AG09319 (cell line): ENCODE results near the gene CACNA1S.

Experiments used
- DNase-seq: peaks from one replicate; pipeline ENCODE4 v3.0.0-alpha.2; 2010; ENCODE audit warnings: low read depth; ENCODE audit errors: extremely low read depth
- TF ChIP-seq, protein P1 (sequence below): IDR thresholded peaks from 2 replicates; pipeline ENCODE4 v1.5.1; 2011; ENCODE audit warnings: low read depth, mild to moderate bottlenecking, inconsistent platforms, low read length, moderate library complexity

Gene CACNA1S

GRCh38 chr1:201023517-201023902 lies 88.7 kb downstream of the CACNA1S start, which contains the start of gene KIF21B:
KIF21B (minus strand) TSS chr1:201023714; CDS start chr1:201023383, 331 bp downstream.
- TF ChIP-seq, protein P1, sequence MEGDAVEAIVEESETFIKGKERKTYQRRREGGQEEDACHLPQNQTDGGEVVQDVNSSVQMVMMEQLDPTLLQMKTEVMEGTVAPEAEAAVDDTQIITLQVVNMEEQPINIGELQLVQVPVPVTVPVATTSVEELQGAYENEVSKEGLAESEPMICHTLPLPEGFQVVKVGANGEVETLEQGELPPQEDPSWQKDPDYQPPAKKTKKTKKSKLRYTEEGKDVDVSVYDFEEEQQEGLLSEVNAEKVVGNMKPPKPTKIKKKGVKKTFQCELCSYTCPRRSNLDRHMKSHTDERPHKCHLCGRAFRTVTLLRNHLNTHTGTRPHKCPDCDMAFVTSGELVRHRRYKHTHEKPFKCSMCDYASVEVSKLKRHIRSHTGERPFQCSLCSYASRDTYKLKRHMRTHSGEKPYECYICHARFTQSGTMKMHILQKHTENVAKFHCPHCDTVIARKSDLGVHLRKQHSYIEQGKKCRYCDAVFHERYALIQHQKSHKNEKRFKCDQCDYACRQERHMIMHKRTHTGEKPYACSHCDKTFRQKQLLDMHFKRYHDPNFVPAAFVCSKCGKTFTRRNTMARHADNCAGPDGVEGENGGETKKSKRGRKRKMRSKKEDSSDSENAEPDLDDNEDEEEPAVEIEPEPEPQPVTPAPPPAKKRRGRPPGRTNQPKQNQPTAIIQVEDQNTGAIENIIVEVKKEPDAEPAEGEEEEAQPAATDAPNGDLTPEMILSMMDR = no peak

GRCh38 chr1:201022820-201023516 lies 89.3 kb downstream of the CACNA1S start:
- TF ChIP-seq, protein P1 = no peak
- no peak for DNase-seq

More at GRCh38 chr1:201023517-201023902, 88.7 kb downstream of the CACNA1S start, which contains the start of gene KIF21B:
- no peak for DNase-seq

- TF ChIP-seq, protein P1 = no peak
Measured at GRCh38 chr1:201022493-201022819, 89.8 kb downstream of the CACNA1S start.

DNA sequence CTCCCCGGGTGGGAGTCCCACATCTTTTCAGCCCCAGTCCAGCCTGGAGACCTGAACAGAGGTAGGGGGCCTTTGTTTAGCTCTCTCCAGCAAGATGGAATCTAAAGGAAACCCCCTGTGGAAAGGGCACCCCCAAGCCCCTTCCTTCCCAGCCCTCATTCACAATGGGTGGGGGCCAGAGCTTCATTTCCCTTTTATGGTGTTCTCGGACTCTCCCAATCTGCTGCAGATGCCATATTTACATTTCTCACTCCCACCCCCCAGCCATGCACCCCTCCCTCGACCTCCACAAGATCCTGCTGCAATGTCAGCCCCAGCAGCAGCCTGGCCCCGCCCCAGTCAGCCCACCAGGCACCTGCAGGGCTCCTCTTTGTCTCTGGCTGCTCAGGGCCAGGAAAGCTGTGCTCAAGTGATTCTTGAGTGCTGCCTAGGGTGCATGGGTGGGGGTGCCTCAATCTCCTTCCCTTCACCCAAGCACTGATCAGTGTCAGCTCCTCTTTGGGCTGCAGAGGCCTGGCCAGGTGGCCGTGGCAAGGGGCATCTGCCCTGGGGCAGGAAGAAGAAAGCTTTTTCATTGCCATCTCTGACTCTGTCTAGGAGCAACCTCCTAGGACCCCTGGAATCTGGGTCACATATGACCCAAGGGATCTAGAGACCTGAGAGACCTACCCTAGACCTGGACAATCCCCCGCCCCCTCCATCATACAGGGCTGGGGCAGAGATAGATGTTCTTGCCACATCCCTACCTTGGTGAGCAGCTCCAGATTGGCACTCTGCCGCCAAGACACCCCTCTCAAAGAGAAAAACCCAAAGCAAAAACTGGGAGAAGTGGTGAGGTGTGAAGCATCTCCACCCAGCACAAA lies 90.4 kb downstream of the CACNA1S start:
- TF ChIP-seq, protein P1 = no peak
- no peak for DNase-seq

More at GRCh38 chr1:201022493-201022819, 89.8 kb downstream of the CACNA1S start:
- no peak for DNase-seq

- no peak for DNase-seq
- TF ChIP-seq, protein P1 = no peak; the same call in 1 of the 2 replicates
Measured at GRCh38 chr1:201020721-201021629, 91.3 kb downstream of the CACNA1S start.

DNA sequence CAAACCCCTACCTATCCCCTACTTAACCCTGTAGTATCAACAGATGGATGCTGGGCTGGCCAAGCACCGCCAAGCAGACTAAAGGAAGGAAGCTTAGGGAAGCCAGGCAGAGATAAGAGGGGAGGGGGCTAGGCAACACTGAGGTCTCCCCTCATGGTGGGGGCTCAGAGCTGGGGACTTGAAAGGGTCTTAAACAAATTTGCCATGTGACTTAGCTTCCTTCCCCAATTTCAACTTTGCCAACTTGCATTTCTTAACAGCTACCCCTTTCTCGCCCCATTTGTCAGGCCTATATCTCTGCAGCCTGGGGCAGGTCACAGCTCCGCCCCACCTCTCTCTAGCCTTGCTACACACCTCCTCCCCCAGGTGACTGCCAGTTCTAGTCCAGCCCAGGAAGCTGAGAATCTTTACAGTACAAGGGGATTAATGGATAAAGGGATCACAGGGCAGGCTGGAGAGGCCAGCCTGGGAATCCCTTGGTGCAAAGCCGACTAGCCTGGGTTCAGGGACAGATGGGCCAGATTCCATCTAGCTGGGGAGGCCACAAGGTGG lies 92.1 kb downstream of the CACNA1S start:
- DNase-seq = no peak
- TF ChIP-seq, protein P1 = no peak
